NCI-H2107 (cell line): ENCODE results near the gene ANKMY2.
"Not testable (repeated sequence)": the region's sequence is repeated elsewhere in the genome, so short reads cannot be mapped to it uniquely, and the experiment has no call there.

Experiments
- DNase-seq: peaks from one replicate; lab custom pipeline; 2025; lab: John Stamatoyannopoulos, UW

ANKMY2 gene

DNA sequence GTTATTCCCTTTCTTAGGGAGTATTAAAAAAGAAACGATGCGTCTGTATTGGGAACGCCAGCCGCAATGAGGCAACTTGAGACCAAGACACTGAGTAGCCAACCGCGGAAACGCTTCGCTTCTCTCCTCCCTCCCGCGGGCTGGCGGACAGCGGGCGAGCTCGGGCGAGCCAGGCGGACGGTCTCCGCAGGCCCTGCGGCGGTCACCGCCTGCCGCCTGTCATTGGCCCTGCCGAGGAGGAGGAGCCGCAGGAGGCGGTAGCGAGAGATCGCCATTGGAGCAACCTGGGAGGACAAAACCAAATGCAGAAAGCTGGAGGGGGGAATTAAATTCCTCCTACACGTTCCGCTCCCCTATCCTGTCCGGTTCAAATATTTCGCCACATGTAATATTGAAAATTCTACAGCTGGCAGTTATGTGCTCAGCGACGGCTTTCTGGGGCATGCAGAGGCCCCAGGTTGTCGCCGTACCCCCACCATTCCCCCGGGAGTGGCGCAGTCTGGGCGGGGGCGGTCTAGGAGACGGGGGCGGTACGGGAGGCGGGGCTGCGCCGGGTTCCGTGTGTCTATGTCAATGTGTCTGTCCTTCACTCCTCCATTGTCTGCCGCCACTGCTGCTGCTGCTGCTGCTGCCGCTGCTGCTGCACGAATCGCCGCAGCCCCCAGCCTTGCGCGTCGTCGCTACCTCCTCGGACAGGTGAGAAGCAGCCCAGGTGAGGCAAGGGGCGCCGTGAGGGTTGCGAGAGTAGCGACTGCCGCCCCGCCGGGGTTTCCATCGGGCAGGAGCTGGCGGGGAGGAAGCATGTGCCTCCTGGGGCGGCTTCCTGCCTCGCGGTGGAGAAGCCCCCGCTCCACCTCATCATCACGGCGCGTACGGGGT, at the start of gene ANKMY2, which contains the start of gene BZW2:
ANKMY2 (minus strand) TSS at position 162 of the 879 bp plus-strand sequence. CDS start 181 bp downstream, outside the sequence.
BZW2 (plus strand) TSS at position 589 of the 879 bp plus-strand sequence. CDS start 19,263 bp downstream, outside the sequence.
- peak; percentile 81 for DNase-seq

DNA sequence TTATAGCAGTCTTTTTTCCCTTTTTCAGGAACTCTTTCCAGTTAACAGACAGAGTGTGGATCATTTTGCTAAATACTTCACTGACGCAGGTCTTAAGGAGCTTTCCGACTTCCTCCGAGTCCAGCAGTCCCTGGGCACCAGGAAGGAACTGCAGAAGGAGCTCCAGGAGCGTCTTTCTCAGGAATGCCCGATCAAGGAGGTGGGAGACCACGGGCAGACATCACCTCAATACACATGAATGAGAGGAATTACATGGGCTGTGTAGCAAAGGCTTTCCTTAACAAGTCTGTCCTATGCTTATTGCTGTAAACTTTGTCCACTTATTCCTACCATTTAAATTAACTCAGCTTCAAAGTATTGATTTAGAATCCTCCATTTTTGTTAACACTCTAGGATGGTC, 49.3 kb upstream of the ANKMY2 start:
- DNase-seq, result no peak

DNA sequence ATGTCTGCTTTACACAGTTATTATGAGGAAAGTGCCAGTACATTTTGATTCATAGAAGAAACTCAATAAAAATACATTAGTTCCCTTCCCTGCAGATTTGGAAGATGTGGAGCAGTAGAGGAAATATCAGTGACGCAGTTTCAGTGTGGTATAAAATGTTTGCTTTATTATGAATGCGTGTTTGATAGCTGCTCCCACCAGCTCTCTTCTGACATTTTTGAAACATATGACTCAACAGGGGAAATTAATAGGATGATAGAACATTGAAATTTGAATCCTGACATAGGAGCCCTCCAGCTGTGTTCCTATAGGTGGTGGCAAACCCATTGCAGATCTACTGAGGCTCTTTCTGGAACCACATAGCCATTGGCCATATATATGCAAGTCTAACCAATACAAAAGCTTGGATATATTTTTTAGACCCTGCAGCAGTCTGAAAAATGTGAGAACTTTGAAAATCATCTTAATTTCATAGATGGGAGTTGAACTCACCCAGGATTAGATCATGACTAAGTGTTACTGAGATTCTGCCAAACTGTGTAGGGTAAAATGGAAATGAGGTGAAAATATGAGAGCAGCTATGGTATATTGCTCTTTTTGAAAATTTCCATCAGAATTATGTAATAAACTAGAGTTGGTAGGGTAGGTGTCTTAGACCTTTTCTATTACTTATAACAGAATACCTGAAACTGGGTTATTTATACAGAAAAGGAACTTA, 48.2 kb upstream of the ANKMY2 start:
- no peak for DNase-seq

DNA sequence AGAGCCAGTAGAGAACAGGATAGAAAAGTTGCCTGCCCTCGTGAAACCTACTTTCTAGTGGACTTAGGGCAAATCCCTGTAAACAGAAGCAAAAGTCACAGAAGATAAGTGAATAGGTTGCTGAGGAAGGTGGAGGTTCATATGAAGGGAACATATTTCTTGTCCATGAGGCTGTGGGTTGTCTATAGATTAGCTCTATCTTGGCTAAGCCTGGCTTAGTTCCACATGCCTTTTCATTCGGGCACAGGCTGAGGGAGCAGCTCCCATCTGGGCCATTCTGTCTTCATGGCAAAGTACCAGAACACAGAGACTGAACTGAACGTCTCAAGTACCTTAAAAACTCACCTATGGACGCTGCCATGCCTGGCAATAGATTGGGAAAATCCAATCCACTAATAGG, 45.7 kb upstream of the ANKMY2 start:
- DNase-seq, result no peak

DNA sequence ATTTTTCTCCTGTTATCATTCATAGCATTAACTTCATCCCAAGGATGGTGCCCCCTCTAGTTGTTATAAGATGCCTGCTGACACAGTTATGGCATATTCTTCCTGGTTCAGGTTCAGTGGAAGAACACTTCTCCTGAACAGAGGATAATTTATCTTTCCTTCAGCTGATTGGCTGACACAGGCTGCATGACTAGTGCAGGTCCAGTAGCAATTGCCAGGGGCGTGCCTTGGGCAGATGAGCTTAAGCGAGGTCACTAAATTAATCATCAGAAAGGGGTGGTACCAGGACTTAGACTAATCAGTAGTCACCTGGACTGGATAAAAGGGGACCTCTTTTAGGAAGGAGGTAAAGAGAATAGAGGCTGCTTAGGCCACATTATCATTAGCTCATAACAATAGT, 42.7 kb upstream of the ANKMY2 start:
- no peak for DNase-seq

DNA sequence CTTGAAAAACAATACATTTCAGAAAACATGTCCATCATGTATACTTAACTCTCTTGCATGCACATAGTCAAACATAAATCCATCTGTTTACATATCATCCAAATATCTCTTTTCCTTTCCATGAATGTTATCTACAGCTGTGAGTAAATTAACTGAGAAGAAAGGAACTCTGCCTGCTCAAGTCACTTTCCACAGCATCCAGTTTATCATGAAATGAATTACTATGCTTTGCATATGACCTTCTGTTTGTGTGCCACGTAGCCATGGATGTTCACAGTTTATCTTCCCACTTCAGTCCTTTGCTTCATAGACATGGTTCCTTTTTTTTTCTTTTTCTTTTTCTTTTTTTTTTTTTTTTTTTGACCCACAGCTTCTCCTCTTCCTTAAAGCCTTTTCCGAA, 40.0 kb upstream of the ANKMY2 start:
- no peak for DNase-seq

DNA sequence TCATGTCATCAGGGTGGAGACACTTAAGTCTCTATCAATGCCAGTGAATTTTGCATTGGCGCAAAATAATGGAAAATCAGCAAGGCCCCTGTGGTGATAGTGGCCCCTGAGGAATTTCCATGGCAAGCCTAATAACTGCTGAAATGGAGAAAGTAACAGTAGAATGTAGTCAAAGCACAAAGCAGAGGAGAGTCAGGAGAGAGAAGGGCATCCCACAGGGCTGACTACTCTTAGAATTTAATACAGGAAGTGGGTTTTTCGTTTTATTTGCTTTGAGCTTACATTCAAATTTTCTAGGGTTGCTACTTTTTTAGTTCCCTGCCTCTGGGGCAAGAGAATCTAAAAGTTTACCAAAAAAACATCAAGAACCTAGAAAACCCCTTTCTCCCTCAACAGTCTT, 39.4 kb upstream of the ANKMY2 start:
- no peak for DNase-seq

DNA sequence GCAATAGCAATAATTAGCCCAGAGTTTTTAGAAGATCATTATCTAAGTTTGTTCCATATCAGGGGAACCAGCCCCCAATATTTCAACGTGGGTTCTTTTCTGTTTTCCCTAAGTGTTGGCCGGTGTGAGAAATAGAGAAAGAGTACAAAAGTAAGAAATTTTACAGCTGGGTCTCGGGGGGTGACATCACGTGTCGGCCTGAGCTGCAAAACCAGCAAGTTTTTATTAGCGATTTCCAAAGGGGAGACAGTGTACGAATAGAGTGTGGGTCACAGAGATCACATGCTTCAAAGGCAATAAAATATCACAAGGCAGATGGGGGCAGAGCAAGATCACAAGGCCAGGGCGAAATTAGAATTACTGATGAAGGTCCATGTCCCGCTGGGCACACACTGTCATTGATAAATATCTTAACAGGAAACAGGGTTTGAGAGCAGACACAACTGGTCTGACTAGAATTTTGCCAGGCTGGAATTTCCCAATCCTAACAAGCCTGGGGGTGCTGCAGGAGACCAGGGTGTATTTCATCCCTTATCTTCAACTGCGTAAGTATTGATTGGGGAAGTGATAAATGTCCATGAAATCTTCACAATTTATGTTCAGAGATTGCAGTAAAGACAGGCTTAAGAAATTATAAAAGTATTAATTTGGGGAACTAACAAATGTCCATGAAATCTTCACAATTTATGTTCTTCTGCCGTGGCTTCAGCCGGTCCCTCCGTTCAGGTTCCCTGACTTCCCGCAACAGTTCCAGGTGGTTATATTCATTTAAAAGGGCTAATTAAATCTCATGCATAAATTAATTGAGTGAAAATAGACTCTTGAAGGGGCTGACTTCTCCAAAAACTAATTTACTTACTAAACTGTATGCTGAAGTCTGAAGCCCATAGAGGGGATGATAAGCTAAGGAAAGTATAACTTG, 33.4 kb upstream of the ANKMY2 start:
- DNase-seq, result not testable (repeated sequence)

DNA sequence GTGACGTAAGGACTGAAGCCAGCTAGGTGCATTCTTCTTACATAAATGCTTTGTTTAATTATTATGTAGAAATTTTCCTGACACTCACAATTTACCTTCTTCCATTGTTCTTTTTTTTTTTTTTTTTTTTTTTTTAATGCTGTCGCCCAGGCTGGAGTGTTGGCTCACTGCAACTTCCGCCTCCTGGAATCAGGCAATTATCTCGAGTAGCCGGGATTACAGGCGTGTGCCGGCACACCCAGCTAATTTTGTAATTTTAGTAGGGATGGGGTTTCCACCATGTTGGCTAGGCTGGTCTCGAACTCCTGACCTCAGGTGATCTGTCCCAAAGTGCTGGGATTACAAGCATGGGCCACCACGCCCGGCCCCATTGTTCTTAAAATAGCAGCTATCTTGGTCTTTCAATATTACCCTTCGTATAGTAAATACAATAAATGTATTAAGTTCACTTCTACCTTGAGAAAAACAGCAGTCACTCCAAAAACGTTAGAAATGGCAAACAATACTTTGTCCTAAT, 32.5 kb upstream of the ANKMY2 start:
- DNase-seq, result no peak

DNA sequence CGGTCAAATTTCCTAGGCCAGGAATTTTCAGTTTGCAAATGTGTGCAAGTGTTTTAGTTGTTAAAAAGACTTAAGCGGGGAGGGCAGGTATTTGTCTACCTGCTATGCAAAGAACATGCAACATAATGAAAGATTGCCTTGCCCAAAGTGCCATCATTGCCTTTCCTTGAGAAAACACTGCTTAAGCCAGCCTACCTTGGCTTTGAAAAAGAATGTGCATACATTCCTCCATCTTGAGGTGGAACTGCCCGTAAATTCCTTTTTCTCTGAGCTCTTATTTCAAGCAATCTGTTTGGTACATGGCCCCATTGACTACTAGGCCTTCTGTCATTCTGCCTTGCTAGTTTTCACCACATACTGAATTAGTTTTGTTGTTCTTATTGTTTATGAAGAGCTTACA, 29.7 kb upstream of the ANKMY2 start:
- DNase-seq, result no peak

DNA sequence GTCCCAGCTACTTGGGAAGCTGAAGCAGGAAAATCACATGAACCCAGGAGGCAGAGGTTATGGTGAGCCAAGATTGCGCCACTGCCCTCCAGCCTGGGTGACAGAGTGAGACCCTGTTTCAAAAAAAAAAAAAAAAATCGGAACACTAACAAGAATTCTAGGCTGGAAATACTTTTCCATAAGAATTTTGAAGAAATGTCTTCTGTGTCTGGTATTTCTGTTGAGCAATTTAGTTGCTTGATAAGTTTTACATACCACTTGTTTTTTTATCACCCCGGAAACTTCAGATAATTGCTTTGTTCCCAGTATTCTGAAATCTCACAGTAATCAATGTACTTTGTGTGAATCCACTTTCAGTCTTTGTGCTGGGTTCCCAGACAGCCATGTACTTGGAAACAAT, 26.3 kb upstream of the ANKMY2 start:
- no peak for DNase-seq

DNA sequence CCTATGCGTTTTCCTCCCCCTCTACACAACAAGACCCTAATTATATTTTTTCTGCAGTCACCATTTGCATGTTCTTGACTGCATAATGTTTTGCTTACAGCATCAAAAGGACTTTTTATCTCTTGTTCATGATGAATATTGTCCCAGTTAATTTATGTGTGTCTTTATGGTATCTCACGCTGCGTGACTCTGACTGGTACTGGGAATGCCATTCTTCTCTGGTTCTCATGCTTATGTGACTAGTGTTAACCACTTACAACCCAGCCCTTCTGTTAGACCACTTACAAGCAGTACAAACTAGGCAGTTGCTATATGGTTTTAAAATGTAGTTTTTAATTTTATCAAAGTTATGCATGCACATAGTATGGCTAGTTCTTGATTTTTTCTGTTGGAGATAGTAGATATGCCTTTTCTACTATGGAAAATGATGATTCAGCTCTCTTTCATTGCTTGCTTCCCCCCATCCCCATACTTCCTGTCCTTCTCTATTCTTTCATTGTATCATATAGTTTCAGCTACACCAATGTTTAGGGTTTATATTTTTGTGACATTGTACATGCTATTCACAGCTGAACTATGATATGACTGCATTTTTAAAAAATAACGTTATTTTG, 25.3 kb upstream of the ANKMY2 start:
- no peak for DNase-seq

DNA sequence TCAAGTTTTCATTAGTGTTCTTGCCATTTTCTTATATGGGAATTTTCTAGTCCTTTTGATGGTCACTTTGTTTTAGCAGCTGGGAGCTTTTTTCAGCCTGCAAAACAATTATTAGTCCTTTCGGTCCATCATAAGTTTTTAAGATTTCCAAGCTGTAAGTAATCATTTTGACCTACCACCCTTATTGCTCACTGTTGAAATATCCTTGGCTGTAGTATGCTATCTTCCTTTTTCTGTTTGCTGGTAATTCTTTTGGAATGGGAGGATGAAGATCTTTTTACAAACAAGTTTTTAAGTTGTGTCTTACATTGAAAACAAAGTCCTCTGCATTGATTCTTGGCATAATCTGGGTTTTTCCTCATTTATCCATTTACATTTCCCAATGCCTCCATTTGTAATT, 24.5 kb upstream of the ANKMY2 start:
- DNase-seq, result no peak

DNA sequence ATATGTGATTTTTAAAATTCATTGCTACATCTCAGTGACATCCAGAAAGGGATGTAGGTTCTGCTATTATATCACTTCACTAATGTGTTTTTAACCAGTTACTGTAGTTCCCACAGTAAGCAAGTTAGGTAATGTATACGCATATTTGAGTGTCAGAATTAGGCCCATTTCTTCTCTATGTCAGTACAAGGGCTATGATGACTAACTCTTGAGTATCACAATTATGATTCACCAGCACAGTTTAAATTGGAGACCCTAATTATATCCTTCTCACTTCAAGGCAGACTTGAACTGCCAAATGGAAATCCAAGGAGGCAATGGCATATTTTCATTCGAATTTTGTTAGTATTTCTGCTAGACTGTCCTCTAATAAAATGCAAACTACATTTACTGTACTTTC, 24.0 kb upstream of the ANKMY2 start:
- DNase-seq, result no peak

DNA sequence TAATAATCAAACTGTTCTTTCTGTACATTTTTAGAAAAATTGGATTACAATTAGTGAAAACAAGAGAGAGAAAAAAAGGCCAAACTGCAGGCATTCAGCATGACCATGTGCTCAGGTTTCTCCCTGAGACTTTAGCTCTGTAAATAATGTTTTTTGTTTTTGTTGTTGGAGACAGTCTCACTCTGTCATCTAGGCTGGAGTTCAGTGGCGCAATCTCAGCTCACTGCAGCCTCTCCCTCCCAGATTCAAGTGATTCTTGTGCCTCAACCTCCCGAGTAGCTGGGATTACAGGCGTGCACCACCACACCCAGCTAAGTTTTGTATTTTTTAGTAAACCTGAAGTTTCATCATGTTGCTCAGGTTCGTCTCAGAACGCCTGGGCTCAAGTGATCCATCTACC, 23.4 kb upstream of the ANKMY2 start:
- DNase-seq, result no peak

DNA sequence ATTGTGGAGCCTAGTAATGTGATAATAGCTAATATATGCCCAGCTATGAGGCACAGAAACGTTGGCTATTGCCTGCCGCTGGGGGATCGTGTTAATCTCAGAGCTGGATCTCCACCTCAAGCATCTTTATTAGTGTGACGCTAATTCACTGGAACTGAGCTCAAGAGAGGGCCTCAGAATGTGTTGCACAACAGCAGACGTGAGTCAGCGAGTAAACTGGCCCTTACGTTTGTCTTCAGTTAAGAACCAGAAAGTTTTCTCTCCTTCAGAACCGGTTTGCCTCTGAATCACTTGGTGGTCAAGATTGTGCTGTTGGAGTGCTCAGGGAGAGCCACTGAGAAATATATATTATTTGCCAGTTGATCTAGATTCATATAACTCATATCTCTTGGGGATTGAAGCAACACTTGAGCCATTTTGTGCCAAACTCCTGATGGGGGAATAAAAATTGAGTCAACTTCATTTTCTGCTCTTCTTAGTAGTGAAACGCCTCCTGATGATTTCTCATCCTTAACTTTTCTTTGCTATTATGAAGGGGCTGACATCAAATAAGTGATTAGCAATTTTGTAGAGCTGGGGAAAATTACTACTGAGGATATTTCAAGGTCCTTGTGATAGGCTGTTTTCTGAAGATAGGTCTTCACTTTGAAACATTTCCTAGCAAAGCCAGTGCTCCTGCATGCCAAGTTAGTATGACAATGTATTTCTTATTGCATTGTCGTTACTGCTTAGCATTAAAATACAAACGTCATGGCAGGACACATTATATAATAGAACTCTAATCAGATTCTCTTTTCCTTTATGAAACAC, 22.7 kb upstream of the ANKMY2 start:
- no peak for DNase-seq

DNA sequence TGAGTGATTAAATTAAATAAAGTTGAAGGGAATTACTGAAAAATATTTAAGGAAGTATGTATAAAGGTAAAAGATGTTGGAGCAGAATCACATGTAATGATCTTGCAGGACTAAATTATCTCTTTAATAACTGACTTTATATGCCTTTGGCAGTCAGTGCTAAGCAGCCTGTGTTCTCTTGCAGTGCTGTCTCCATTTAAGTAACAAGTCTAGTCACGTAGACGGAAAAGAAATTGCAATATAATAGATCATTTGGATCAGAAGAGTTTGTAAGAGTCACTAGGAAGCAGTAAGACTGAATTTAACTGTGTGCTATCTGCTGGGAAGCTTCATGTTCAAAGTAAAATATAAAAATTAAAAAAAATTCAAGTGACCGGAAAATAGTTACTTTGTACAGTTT, 21.8 kb upstream of the ANKMY2 start:
- no peak for DNase-seq

DNA sequence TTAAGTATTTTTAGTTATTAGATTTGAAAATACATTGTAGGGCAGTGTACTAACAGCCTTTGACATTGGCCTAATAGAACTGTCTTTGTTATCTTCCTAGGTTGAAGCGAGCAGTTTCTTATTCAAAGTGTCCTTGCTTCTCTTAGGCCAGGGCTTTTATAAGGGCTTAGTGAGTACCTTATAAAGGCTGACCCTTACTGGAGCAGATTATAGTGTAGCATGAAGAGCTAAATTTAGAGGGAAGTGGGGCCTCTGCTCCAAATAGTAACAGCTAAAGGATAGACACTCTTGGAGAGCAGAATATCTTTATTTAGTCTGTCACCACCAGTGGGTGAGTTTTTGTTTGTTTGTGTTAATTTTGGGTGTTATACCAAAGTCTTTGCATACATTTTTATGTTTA, 16.4 kb upstream of the ANKMY2 start:
- DNase-seq, result no peak

DNA sequence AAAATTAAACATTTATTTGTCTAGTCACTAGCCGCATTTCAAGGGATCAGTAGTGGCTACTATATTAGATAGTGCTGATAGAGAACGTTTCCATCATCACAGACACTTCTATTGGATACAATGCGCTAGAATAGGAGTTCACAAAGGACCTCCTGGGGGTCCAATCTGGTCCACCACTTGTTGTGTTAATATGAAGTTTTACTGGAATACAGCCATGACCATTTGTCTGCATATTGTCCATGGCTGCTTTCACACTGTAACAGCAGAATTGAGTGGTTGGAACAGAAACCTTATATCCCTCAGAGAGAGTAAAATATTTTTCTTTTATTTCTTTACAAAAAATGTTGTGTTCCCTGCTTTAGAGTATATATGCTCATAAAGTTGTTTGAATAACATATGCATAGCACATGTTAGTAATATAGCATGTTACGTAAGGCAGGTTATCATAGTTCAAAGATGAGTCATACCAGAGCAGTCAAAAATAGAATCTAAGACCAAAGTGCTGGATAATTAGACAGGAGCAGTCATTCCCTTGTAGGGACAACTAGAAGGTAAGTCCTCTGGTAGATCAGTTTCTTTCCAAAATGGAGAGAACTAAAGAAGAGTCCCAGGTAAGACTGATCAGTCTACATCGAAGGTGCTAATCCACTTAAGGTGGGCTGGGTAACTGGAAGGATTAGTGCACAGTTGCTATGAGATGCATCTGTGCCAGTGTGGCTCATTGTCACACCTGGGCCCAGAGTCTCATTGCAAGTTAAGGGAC, 15.3 kb upstream of the ANKMY2 start:
- DNase-seq, result no peak
